ENCODE results near the gene RSPH3.
"Not testable (repeated sequence)": the region's sequence is repeated elsewhere in the genome, so short reads cannot be mapped to it uniquely, and the experiment has no call there.

RSPH3 gene

GRCh38 chr6:158972241-158973233 is 27.5 kb downstream of the RSPH3 start:
- peak; percentile 79 for DNase-seq (ENCODE audit: low read depth)

DNA sequence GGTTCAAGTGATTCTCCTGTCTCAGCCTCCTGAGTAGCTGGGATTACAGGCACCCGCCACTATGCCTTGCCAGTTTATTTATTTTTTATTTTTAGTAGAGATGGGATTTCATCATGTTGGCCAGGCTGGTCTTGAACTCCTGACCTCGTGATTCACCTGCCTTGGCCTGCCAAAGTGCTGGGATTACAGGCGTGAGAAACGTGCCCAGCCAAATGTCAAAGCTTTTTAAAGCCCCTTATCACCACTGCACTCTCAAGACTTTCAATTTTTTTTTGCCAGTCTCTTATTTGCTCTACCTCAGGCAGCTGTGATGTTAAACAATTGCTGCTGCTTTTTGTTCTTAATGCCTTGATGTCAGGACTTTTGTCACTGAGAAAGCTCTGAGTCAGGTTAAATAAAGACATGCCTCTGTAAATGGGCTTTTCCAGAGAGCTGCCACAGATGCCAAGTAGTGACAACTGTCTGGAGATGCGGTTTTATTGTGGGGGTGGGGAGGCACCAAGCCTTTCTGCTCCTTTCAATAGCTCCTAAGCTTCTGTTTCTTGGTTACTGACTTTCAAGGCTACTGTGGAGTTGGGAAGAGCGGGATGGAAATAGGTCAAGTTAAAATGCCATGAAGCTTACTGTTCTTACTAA is 29.2 kb downstream of the RSPH3 start:
- DNase-seq (ENCODE audit: low read depth): no peak

GRCh38 chr6:158969148-158969547 is 30.9 kb downstream of the RSPH3 start:
- DNase-seq (ENCODE audit: low read depth): no peak

DNA sequence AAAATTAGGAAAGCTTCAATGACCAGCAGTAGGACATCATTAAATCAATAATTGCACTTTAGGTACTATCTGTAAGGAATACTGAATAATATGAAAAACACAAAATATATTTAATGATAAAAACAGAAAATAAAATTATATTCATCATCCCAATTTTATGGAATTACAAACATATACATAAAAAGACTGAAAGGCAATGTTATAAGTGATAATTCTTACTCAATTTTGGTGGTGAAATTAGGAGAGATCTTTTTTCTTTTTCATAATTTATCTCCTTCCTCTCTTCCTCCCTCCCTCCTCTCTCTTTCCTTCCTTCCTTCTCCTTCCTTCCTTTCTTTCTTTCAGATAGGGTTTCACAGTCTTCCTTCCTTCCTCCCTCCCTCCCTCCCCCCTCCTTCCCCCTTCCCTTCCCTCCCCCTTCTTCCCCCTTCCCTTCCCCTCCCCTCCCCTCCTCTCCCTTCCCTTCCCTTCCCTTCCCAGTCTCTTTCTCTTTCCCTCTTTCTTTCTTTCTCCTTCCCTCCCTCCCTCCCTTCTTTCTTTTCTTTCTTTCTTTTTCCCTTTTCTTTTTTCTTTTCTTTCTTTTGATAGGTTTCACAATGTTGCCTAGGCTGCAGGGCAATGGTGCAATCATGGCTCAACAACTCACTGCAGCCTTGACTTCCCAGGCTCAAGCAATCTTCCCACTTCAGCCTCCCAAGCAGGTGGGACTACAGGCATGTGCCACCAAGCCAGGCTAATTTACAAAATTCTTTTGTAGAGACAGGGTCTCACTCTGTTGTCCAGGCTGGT is 36.8 kb downstream of the RSPH3 start:
- no peak for DNase-seq (ENCODE audit: low read depth)

GRCh38 chr6:158962371-158962770 is 37.6 kb downstream of the RSPH3 start:
- no peak for DNase-seq (ENCODE audit: low read depth)

DNA sequence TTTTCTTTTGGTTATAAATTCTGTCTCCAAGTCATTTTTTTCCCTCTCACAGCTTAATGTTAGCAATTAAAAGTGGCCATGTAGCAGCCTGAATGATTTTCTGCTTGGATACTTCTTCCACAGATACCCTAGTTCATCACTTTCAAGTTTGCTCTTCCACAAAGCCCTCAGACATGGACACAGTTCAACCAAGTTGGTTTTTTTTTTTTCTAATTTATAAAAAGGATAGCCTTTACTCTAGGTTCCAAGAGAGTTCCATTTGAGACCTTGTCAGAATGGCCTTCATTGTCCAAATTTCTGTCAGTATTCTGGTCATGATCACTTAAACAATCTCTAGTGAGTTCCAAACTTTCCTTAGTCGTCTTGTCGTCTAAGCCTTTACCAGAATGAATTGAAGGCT is 40.0 kb downstream of the RSPH3 start:
- DNase-seq (ENCODE audit: low read depth): no peak

- DNase-seq (ENCODE audit: low read depth): no peak
Observed at GRCh38 chr6:158959552-158959951, 40.5 kb downstream of the RSPH3 start.

DNA sequence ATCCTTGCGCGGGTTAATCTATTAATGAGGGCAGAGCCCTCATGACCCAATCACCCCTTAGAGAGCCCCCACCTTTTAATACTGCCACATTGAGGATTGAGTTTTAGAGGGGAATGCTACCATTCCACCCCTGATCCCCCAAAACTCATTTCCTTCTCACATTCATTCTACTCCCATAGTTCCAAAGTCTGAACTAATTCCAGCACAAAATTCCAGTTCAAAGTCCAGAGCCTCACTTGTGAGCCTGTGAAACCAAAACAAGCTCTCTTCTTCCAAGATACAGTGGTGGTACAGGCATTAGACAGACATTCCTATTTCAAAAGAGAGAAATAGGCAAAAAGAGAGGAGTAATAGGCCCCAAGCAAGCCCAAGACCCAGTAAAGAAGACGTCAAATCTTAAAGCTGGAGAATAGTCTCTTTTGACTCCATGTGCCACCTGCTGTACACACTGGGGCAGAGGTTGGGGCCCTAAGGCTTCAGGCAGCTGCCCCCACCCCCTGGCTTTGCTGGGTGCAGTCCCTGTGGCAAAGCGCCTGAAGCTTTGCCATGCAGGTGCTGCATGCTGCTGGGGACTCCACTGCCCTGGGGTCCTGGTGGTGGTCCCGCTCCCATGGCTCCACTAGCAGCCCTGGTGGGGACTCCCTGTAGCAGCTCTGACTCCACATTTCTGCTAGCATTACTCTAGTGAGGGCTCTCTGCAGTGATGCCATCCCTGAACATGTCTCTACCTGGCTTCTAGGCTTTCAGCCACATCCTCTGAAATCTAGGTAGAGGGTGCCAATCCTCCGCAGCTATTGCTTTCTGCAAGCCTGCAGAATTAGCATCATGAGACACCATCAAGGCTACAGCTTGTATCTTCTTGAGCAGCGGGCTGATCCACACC is 41.3 kb downstream of the RSPH3 start:
- DNase-seq (ENCODE audit: low read depth): peak; percentile 10

GRCh38 chr6:158955255-158955654 is 44.7 kb downstream of the RSPH3 start:
- no peak for DNase-seq (ENCODE audit: low read depth)

DNA sequence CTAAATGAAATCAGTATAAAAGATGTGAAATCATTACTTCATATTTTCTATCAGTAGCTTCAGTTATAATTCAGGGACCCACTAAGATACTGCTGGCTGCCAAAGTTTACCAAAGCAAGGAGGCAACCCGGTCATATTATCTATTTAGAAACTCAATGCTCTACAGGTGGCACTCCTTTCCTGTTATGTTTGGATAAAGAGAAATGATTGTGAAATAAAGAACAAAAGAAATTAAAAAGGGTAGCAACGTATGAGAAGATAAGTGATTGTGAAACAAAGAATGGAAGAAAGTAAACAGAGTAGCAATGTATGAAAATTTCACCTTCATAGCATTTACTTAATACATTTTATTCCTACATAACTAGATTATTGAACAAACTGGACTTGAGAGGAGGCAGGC is 45.2 kb downstream of the RSPH3 start:
- no peak for DNase-seq (ENCODE audit: low read depth)

GRCh38 chr6:158952011-158952410 is 48.0 kb downstream of the RSPH3 start:
- not testable (repeated sequence) for DNase-seq (ENCODE audit: low read depth)

DNA sequence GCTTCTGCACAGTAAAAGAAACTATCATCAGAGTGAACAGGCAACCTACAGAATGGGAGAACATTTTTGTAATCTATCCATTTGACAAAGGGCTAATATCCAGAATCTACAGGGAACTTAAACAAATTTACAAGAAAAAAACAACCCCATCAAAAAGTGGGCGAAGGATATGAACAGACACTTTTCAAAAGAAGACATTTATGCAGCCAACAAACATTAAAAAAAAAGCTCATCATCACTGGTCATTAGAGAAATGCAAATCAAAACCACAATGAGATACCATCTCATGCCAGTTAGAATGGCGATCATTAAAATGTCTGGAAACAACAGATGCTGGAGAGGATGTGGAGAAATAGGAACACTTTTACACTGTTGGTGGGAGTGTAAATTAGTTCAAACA is 48.4 kb downstream of the RSPH3 start:
- not testable (repeated sequence) for DNase-seq (ENCODE audit: low read depth)

- DNase-seq (ENCODE audit: low read depth): no peak
Observed at GRCh38 chr6:158947284-158947683, 52.7 kb downstream of the RSPH3 start.

GRCh38 chr6:158943380-158944032 is 56.5 kb downstream of the RSPH3 start:
- DNase-seq (ENCODE audit: low read depth): no peak

- no peak for DNase-seq (ENCODE audit: low read depth)
Observed at GRCh38 chr6:158942349-158942748, 57.7 kb downstream of the RSPH3 start.

GRCh38 chr6:158941246-158941645 is 58.8 kb downstream of the RSPH3 start:
- no peak for DNase-seq (ENCODE audit: low read depth)

- DNase-seq (ENCODE audit: low read depth): peak; percentile 23
Observed at GRCh38 chr6:158939255-158940159, 60.5 kb downstream of the RSPH3 start.

- peak; percentile 82 for DNase-seq (ENCODE audit: low read depth)
Observed at GRCh38 chr6:158938811-158939254, 61.2 kb downstream of the RSPH3 start.

GRCh38 chr6:158938220-158938619 is 61.8 kb downstream of the RSPH3 start:
- DNase-seq (ENCODE audit: low read depth): no peak

- DNase-seq (ENCODE audit: low read depth): no peak
Observed at GRCh38 chr6:158934157-158934556, 65.8 kb downstream of the RSPH3 start.
